ENCODE data around the gene ASPA.

ASPA gene

DNA sequence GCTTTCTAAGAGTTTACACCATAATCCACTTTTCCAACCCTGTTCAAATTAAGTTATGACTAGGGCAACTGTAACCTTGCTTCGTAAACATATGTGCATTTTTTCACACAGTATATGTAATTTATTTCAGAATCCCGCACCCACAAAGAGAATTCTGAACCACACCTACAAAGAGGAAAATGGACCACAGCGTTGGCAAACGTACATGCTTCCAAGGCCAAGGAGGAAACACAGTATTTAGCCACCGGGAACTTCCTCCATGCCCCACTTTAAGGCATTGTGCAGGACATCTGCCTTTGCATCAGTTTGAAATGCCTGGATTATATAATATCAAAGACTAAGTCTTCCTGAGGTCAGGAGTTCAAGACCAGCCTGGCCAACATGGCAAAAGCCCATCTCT lies 6.3 kb upstream of the ASPA start:
- POLR2A ChIA-PET = no interaction called here
- CTCF ChIA-PET = no interaction called here
- TF ChIP-seq, protein P1, sequence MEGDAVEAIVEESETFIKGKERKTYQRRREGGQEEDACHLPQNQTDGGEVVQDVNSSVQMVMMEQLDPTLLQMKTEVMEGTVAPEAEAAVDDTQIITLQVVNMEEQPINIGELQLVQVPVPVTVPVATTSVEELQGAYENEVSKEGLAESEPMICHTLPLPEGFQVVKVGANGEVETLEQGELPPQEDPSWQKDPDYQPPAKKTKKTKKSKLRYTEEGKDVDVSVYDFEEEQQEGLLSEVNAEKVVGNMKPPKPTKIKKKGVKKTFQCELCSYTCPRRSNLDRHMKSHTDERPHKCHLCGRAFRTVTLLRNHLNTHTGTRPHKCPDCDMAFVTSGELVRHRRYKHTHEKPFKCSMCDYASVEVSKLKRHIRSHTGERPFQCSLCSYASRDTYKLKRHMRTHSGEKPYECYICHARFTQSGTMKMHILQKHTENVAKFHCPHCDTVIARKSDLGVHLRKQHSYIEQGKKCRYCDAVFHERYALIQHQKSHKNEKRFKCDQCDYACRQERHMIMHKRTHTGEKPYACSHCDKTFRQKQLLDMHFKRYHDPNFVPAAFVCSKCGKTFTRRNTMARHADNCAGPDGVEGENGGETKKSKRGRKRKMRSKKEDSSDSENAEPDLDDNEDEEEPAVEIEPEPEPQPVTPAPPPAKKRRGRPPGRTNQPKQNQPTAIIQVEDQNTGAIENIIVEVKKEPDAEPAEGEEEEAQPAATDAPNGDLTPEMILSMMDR (IDR thresholded peaks at IDR 0.05; ENCODE audit: control extremely low read depth, extremely low read depth, low read depth, missing control alignments) = no peak
- no peak for DNase-seq (ENCODE audit: extremely low spot score)

DNA sequence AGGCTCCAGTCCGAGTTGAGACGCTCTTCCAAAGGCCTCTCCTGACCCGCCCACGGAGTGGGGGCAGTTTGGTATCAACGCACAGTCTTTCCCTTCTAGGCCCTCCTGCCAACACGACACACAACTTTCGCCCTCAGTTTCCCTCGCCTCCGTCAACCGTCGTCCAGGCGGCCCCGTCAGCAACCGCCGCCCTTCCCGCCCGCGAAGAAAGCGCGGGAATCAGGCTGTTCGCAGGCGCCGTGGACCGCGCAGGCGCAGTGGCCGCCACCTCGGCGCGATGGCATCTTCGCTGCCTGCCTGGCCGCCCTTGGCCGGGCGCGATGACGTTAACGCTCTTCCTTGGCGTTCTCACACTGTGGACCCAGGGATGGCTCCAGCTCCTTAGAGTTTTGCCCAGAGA lies 4.2 kb upstream of the ASPA start, which contains the start of gene SPATA22:
SPATA22 (minus strand) TSS at position 221 of the 400 bp plus-strand sequence. CDS start 2,494 bp downstream, outside the sequence.
- TF ChIP-seq, protein P1 (IDR thresholded peaks at IDR 0.05; ENCODE audit: control extremely low read depth, extremely low read depth, low read depth, missing control alignments) = no peak
- DNase-seq (ENCODE audit: extremely low spot score) = no peak
- POLR2A ChIA-PET = no interaction called here
- CTCF ChIA-PET = no interaction called here

DNA sequence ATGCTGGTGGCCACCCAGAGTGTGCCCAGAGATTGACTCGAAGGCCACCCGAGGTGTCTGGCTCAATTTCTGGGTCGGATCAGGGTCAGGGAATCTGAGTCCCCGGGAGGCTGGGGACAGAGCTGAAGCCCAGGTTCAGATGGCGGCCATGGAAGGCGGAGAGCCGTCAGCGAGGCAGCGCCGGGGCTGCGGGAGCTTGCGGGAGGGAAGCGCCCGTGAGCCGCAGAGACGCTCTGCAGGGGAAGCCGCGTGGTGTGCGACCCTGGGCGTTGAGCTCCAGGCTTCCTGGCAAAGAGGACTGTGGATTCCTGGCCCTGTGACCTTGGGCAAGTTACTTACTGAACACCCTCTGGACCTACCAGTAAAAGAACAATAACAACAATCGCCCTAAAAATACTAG lies 3.7 kb upstream of the ASPA start:
- ChIA-PET CTCF (no interaction called here), POLR2A (no interaction called here)
- no peak for DNase-seq (ENCODE audit: extremely low spot score)
- TF ChIP-seq, protein P1 (IDR thresholded peaks at IDR 0.05; ENCODE audit: control extremely low read depth, extremely low read depth, low read depth, missing control alignments) = no peak

DNA sequence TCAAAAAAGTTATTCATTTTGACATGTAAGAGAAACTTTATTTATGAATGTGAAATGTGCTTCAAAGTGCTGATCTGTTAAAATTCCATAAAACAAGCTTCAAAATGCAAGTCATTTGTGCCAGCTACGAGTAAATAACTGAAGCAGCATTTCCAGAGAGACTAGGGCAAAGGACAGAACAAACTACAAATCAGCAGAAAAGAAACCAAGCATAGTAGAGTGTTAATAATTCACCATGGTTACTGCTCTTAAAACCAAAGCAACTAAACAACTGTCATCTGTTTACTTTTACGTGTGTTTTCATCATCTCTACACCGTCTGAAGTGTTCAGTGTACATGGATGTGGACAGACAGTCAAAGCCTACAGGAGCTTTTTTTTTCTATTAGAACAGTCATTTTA lies 1.6 kb upstream of the ASPA start:
- DNase-seq (ENCODE audit: extremely low spot score) = no peak
- CTCF ChIA-PET = no interaction called here
- POLR2A ChIA-PET = no interaction called here
- TF ChIP-seq, protein P1 (IDR thresholded peaks at IDR 0.05; ENCODE audit: control extremely low read depth, extremely low read depth, low read depth, missing control alignments) = no peak

DNA sequence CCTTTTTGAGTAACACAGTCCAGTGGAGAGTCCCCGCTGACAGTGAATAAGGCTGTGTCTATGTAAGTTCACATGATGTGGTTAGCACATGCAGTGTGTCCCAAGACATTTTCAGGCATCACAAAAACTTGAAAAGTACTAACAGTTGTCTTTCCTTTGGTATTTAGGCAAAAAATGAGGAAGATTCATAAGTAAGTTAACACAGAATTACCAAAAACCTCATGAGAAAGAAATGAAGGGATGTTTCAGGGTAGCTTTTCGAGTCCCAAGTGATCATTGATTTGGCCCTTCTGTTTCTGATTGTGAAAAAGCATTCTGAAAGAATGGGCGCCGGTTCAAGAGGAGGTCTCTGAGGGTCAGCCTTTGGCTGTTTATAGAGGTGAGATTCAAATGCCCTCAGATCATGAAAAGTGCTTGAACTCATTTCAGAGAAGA lies 529 bp upstream of the ASPA start:
- ChIA-PET CTCF (no interaction called here), POLR2A (no interaction called here)
- TF ChIP-seq, protein P1 (IDR thresholded peaks at IDR 0.05; ENCODE audit: control extremely low read depth, extremely low read depth, low read depth, missing control alignments) = no peak
- DNase-seq (ENCODE audit: extremely low spot score) = no peak

DNA sequence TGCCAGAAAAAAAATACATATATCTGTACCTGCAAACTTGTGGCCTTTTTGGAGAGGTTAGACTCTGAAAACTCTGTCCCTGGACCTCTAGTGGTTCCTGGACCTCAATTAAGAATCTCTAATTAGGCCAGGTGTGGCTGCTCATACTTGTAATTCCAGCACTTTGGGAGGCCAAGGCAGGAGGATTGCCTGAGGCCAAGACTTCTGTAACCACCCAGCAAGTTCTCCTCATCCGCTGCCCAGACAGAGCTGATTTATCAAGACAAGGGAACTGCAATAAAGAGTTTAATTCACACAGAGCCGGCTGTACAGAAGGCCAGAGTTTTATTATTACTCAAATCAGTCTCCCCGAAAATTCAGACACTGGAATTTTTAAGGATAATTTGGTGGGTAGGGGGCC lies 4.2 kb downstream of the ASPA start:
- DNase-seq (ENCODE audit: extremely low spot score) = no peak
- TF ChIP-seq, protein P1 (IDR thresholded peaks at IDR 0.05; ENCODE audit: control extremely low read depth, extremely low read depth, low read depth, missing control alignments) = no peak
- POLR2A ChIA-PET = no interaction called here
- CTCF ChIA-PET = no interaction called here

DNA sequence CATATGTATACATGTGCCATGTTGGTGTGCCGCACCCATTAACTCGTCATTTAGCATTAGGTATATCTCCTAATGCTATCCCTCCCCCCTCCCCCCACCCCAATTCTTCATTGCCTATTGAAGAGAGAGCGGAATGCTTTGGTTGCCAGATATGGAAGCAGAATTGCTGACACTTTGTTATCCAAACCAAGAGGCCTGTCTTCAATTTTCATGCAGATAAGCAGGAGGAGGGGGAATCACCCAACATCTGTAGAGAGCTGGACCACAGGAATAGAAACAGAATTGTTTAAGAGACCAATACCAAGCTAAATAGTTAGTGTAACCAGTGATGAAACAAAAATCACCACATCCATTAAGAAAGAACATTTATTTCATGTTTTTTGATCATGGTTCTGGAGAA lies 7.1 kb downstream of the ASPA start:
- TF ChIP-seq, protein P1 (IDR thresholded peaks at IDR 0.05; ENCODE audit: control extremely low read depth, extremely low read depth, low read depth, missing control alignments) = no peak
- ChIA-PET POLR2A (no interaction called here), CTCF (no interaction called here)
- no peak for DNase-seq (ENCODE audit: extremely low spot score)
